ENCODE data around the gene MLLT1.

- no peak for TF ChIP-seq EP300 (IDR thresholded peaks at IDR 0.05)
- no peak for TF ChIP-seq CTCF (IDR thresholded peaks at IDR 0.05)
Measured at GRCh38 chr19:6250909-6251308, 28.9 kb downstream of the MLLT1 start.

Data from suprapubic skin (tissue), 3 donors.